Renal cortex interstitium (tissue), 11 donors: ENCODE results near the gene WNT7B. TPM values are rescaled to one million over a fixed set of nuclear protein-coding genes. Genes with fewer than 3 reads are reported as not detected.

Experiments used
- DNase-seq, 11 donors: peaks; one replicate each; pipeline ENCODE4 v3.0.0-alpha.2; 2013; ENCODE audit warnings: low read depth in 9 of 11, low spot score in 4 of 11; ENCODE audit errors: extremely low read depth in 1 of 11
- polyA plus RNA-seq, 3 donors: library from polyadenylated mRNA; unstranded; fragments of 120-200 nt; gene quantifications; one replicate each; pipeline ENCODE4 v1.2.1, GENCODE V29; 2013; ENCODE audit not compliant: insufficient read length in 3 of 3

Gene WNT7B
- polyA plus RNA-seq, 3 donors = 5.8 to 11.1 (median 9.6) TPM

- DNase-seq = no peak
These were observed 100.6 kb downstream of the WNT7B start for GRCh38 chr22:45876136-45877035.

GRCh38 chr22:45872659-45873263, 104.2 kb downstream of the WNT7B start:
- no peak for DNase-seq

GRCh38 chr22:45871721-45872120, 105.2 kb downstream of the WNT7B start:
- DNase-seq = no peak

Other genes starting within 250 kb of the WNT7B start
- gene PPARA, start 173.4 kb upstream of the WNT7B start, polyA plus RNA-seq = 10 to 100 TPM; 25.1 to 34.1 (median 26.3) TPM